IPS DF 6.9 (cell line): ENCODE data around the gene TJAP1.

ENCODE experiments used
- DNase-seq: peaks from one replicate; pipeline ENCODE4 v3.0.0-alpha.2; 2013; ENCODE audit warnings: low read depth, low spot score
- H3K27ac ChIP-seq: one replicate; pipeline ENCODE4 v1.5.1; 2013; ENCODE audit warnings: low read length, control low read depth
- H3K27me3 ChIP-seq: 2 replicates; pipeline ENCODE4 v1.6.1; 2013; ENCODE audit warnings: mild to moderate bottlenecking, low read length; ENCODE audit not compliant: control insufficient read depth, insufficient read depth
- H3K36me3 ChIP-seq: 2 replicates; pipeline ENCODE4 v1.6.1; 2013; ENCODE audit warnings: low read length; ENCODE audit not compliant: control insufficient read depth, insufficient read depth
- H3K4me1 ChIP-seq: 2 replicates; pipeline ENCODE4 v1.6.1; 2013; ENCODE audit warnings: low read length; ENCODE audit not compliant: control insufficient read depth, insufficient read depth
- H3K4me3 ChIP-seq: 2 replicates; pipeline ENCODE4 v1.5.1; 2013; ENCODE audit warnings: mild to moderate bottlenecking, low read length
- H3K9me3 ChIP-seq: 2 replicates; pipeline ENCODE4 v1.6.1; 2013; ENCODE audit warnings: low read length, inconsistent platforms; ENCODE audit not compliant: control insufficient read depth, insufficient read depth
- WGBS: extraction: QIAGEN DNeasy Blood & Tissue Kit; methylation state at CpG from one replicate; pipeline ENCODE4 v1.1.7; 2013; ENCODE audit warnings: mixed read lengths, missing lambda C conversion rate; ENCODE audit not compliant: insufficient read length, insufficient coverage; 5-methylcytosine and 5-hydroxymethylcytosine counted together

The TJAP1 gene

GRCh38 chr6:43478008-43478372 lies 620 bp downstream of the TJAP1 start:
- DNase-seq = no peak
- Histone ChIP-seq H3K27me3 (no peaks in the 10 kb centered on the region; the same call in 1 of the 2 replicates), H3K4me3 (peak overlapping the region; percentile 90; the same call in 1 of the 2 replicates), H3K4me1 (peaks cover 5% of the 10 kb centered on the region; the same call in 1 of the 2 replicates), H3K27ac (no peak overlapping the region), H3K9me3 (no peaks in the 10 kb centered on the region), H3K36me3 (no peaks in the 10 kb centered on the region)
- no CpG with 5 or more reads among the region's 3 CpGs for WGBS

- Histone ChIP-seq H3K9me3 (no peaks in the 10 kb centered on the region), H3K27ac (no peak overlapping the region), H3K4me1 (peaks cover 5% of the 10 kb centered on the region; the same call in 1 of the 2 replicates), H3K36me3 (no peaks in the 10 kb centered on the region), H3K27me3 (no peaks in the 10 kb centered on the region), H3K4me3 (no peak overlapping the region)
- WGBS = no CpG with 5 or more reads among the region's 2 CpGs
- no peak for DNase-seq
These were observed 3.7 kb downstream of the TJAP1 start for GRCh38 chr6:43481075-43481474.

- H3K4me3 ChIP-seq = no peak overlapping the region
- H3K36me3 ChIP-seq = no peaks in the 10 kb centered on the region
- H3K4me1 ChIP-seq = peaks cover 5% of the 10 kb centered on the region; the same call in 1 of the 2 replicates
- WGBS = no CpG with 5 or more reads among the region's 11 CpGs
- H3K9me3 ChIP-seq = no peaks in the 10 kb centered on the region
- H3K27me3 ChIP-seq = no peaks in the 10 kb centered on the region
- no peak overlapping the region for H3K27ac ChIP-seq
- DNase-seq = no peak
These were observed 4.3 kb downstream of the TJAP1 start for GRCh38 chr6:43481591-43482236.

- Histone ChIP-seq H3K4me3 (no peak overlapping the region), H3K9me3 (no peaks in the 10 kb centered on the region), H3K36me3 (no peaks in the 10 kb centered on the region), H3K27ac (no peak overlapping the region), H3K4me1 (no peaks in the 10 kb centered on the region), H3K27me3 (no peaks in the 10 kb centered on the region)
- WGBS = no CpG with 5 or more reads among the region's 4 CpGs
- DNase-seq = no peak
These were observed 11.4 kb downstream of the TJAP1 start for GRCh38 chr6:43488667-43489276.

GRCh38 chr6:43489277-43490072 lies 12.1 kb downstream of the TJAP1 start:
- no peak for DNase-seq

GRCh38 chr6:43490523-43490939 lies 13.2 kb downstream of the TJAP1 start:
- Histone ChIP-seq H3K27ac (no peak overlapping the region), H3K4me1 (peaks cover 5% of the 10 kb centered on the region; the same call in 1 of the 2 replicates), H3K4me3 (no peak overlapping the region), H3K9me3 (no peaks in the 10 kb centered on the region), H3K36me3 (no peaks in the 10 kb centered on the region), H3K27me3 (no peaks in the 10 kb centered on the region)
- DNase-seq = no peak
- no CpG with 5 or more reads among the region's 6 CpGs for WGBS

More at GRCh38 chr6:43489277-43490072, 12.1 kb downstream of the TJAP1 start:
- Histone ChIP-seq H3K36me3 (no peaks in the 10 kb centered on the region), H3K4me1 (no peaks in the 10 kb centered on the region), H3K4me3 (no peak overlapping the region), H3K27ac (no peak overlapping the region), H3K9me3 (no peaks in the 10 kb centered on the region), H3K27me3 (no peaks in the 10 kb centered on the region)
- WGBS = no CpG with 5 or more reads among the region's 12 CpGs

GRCh38 chr6:43491750-43492661 lies 14.6 kb downstream of the TJAP1 start:
- no peak for DNase-seq
- no peak overlapping the region for H3K4me3 ChIP-seq
- peaks cover 10% of the 10 kb centered on the region for H3K4me1 ChIP-seq
- no peaks in the 10 kb centered on the region for H3K27me3 ChIP-seq
- no peaks in the 10 kb centered on the region for H3K36me3 ChIP-seq
- no CpG with 5 or more reads among the region's 10 CpGs for WGBS
- H3K27ac ChIP-seq = no peak overlapping the region
- no peaks in the 10 kb centered on the region for H3K9me3 ChIP-seq

- DNase-seq = no peak
- no peak overlapping the region for H3K27ac ChIP-seq
These were observed 15.3 kb downstream of the TJAP1 start for GRCh38 chr6:43492673-43493072.

GRCh38 chr6:43493230-43493629 lies 15.9 kb downstream of the TJAP1 start:
- Histone ChIP-seq H3K36me3 (no peaks in the 10 kb centered on the region), H3K27me3 (no peaks in the 10 kb centered on the region), H3K4me3 (no peak overlapping the region), H3K9me3 (no peaks in the 10 kb centered on the region), H3K4me1 (peaks cover 10% of the 10 kb centered on the region), H3K27ac (no peak overlapping the region)
- no CpG with 5 or more reads among the region's 2 CpGs for WGBS
- DNase-seq = no peak

More at GRCh38 chr6:43492673-43493072, 15.3 kb downstream of the TJAP1 start:
- Histone ChIP-seq H3K4me1 (peaks cover 10% of the 10 kb centered on the region), H3K36me3 (no peaks in the 10 kb centered on the region), H3K9me3 (no peaks in the 10 kb centered on the region), H3K27me3 (no peaks in the 10 kb centered on the region), H3K4me3 (no peak overlapping the region)
- WGBS = no CpG with 5 or more reads among the region's 3 CpGs

- H3K36me3 ChIP-seq = peaks cover 3% of the 10 kb centered on the region
- WGBS = no CpG with 5 or more reads among the region's 7 CpGs
- H3K4me3 ChIP-seq = no peak overlapping the region
- H3K27me3 ChIP-seq = no peaks in the 10 kb centered on the region
- peaks cover 10% of the 10 kb centered on the region for H3K4me1 ChIP-seq
- H3K27ac ChIP-seq = no peak overlapping the region
- no peaks in the 10 kb centered on the region for H3K9me3 ChIP-seq
- no peak for DNase-seq
These were observed 16.5 kb downstream of the TJAP1 start for GRCh38 chr6:43493833-43494232.
